Measurements from ENCODE around the gene AIFM2. TPM values are rescaled to one million over a fixed set of nuclear protein-coding genes. Genes with fewer than 3 reads are reported as not detected.

Gene AIFM2
- total RNA-seq: 1.8 and 2.3 TPM in 2 replicates

DNA sequence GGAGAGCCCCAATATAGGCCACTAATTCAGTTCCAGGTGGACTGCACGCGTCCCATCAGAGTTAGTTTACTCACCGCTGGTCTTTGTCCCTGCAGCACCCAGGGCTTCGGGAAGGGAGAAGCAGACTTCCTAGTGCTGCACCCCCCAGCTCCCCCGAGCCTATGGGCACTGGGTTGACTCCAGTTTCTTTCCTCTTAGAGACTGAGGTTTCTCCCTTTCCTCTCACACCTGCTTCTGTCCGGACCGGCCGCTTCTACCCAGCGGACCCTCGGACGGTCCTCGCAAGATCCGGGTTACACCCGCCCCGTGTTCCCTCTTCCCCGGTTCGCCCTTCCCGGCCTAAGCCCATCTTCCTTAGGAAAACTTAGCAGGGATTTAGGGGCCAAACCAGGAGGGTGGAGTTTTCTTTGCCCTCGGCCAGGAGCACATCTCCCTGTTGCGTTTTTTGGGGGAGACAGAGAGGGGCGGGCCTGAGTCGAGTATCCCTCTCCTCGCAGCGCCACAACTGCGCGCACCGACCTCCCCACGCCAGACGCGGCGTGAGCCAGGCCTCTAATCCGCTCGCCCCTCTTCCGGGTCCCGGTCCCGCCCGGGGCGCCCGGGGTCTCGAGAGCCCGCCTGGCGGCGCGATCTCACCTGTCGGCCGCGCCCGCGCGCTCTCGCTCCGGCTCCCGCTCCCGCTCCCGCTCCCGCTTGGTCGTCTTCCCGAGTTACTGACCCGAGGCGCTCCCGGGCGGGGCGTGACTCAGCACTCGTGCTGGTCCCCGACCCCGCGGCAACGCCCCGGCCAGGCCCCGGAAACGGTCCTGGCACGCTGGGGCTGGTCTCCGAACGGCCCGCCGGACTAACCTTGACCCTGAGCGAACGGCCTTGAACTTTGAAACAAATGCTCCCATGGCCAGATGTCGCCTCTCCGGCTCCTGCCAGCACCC lies at the start of gene AIFM2:
Gene AIFM2 (minus strand): TSS at position 728 of the 932 bp plus-strand sequence. CDS start 8,741 bp downstream, outside the sequence.

GRCh38 chr10:70146489-70147258 lies 14.0 kb upstream of the AIFM2 start, which contains the start of gene TYSND1:
Gene TYSND1, minus strand, starts transcription at chr10:70146700. Its CDS starts 114 bp downstream, at chr10:70146586.

Other genes with a start within 250 kb of the AIFM2 start
- 0.16 TPM in 1 of 2 replicates, not detected in the other for gene MACROH2A2, start 80.0 kb downstream of the AIFM2 start, total RNA-seq
- gene TYSND1, start 13.9 kb upstream of the AIFM2 start, total RNA-seq: 3.7 and 5.0 TPM in 2 replicates
- gene SAR1A, start 37.7 kb upstream of the AIFM2 start, total RNA-seq: 112 and 150 TPM in 2 replicates
- gene PPA1, start 100.6 kb upstream of the AIFM2 start, total RNA-seq: 179 and 185 TPM in 2 replicates
- not detected in 2 replicates for gene NPFFR1, start 151.2 kb upstream of the AIFM2 start, total RNA-seq
- 2.6 and 12.4 TPM in 2 replicates for gene LRRC20, start 249.8 kb upstream of the AIFM2 start, total RNA-seq